Lower leg skin (tissue), 3 donors: ENCODE data around the gene HNF4A.

Experiments used
- CTCF ChIP-seq, 3 donors: fragments of 450-650 bp; IDR thresholded peaks; one replicate each; pipeline ENCODE4 v1.5.1; 2016; ENCODE audit warnings: antibody characterized with exemption in 3 of 3, mild to moderate bottlenecking in 3 of 3, moderate library complexity in 2 of 3
- POLR2A ChIP-seq, 2 donors: fragments of 450-650 bp; IDR thresholded peaks; one replicate each; pipeline ENCODE4 v1.6.1; 2016 to 2017; ENCODE audit warnings: antibody characterized with exemption in 2 of 2, mild to moderate bottlenecking in 1 of 2, moderate library complexity in 1 of 2

GRCh38 chr20:44326391-44327159, 28.9 kb upstream of the HNF4A start:
- TF ChIP-seq CTCF (IDR thresholded peaks at IDR 0.05) (no peak), POLR2A (IDR thresholded peaks at IDR 0.05) (no peak)
